ENCODE results near the gene ADARB2. TPM values are rescaled to one million over a fixed set of nuclear protein-coding genes. Genes with fewer than 3 reads are reported as not detected.

The ADARB2 gene
- total and polyA plus RNA-seq, 2 donors (not counting 1 experiment from before 2014, with no cell fraction given): not detected

GRCh38 chr10:1495915-1496517 lies 241.3 kb downstream of the ADARB2 start:
- Histone ChIP-seq H3K4me3 (replicated peaks in 1 of 4; ENCODE audit: control extremely low read depth in 1 of 4, insufficient read depth in 1 of 4, low read depth in 3 of 4, low read length in 4 of 4) (no peak overlapping the region), H3K27ac (ENCODE audit: insufficient read depth, low read length) (no peak overlapping the region), H4K20me1 (ENCODE audit: control insufficient read depth, extremely low read depth, insufficient read depth, low read length) (no peaks in the 10 kb centered on the region), H3K9me3 (ENCODE audit: control insufficient read depth, insufficient read depth, low read depth, low read length) (peaks cover 9% of the 10 kb centered on the region), H3K27me3 (ENCODE audit: control insufficient read depth, insufficient read depth, low read length) (no peaks in the 10 kb centered on the region), H3K36me3 (ENCODE audit: control insufficient read depth, insufficient read depth, low read length) (no peaks in the 10 kb centered on the region), H3K79me2 (ENCODE audit: control insufficient read depth, insufficient read depth, low read length) (no peaks in the 10 kb centered on the region), H3K4me2 (ENCODE audit: extremely low read depth, insufficient read depth, low read length) (no peak overlapping the region), H2AFZ (ENCODE audit: low read length) (no peak overlapping the region), H3K4me1 (ENCODE audit: control insufficient read depth, extremely low read depth, insufficient read depth, low read length) (no peaks in the 10 kb centered on the region), H3K9ac (ENCODE audit: insufficient read depth, low read length) (no peak overlapping the region)
- DNase-seq (ENCODE audit: low read depth in 2 of 2): no peak
- TF ChIP-seq EZH2 (IDR thresholded peaks at IDR 0.05; ENCODE audit: low read length, missing control alignments) (no peak), CTCF (conservative IDR thresholded peaks at IDR 0.05 in 1 of 2, IDR thresholded peaks at IDR 0.05 in 1 of 2; ENCODE audit: low read depth in 1 of 2, low read length in 2 of 2) (no peak)

GRCh38 chr10:1492641-1493040 lies 244.7 kb downstream of the ADARB2 start:
- H3K4me2 ChIP-seq (ENCODE audit: extremely low read depth, insufficient read depth, low read length): no peak overlapping the region
- no peak for TF ChIP-seq EZH2 (IDR thresholded peaks at IDR 0.05; ENCODE audit: low read length, missing control alignments)
- TF ChIP-seq CTCF (conservative IDR thresholded peaks at IDR 0.05 in 1 of 2, IDR thresholded peaks at IDR 0.05 in 1 of 2; ENCODE audit: low read depth in 1 of 2, low read length in 2 of 2): no peak
- H3K9me3 ChIP-seq (ENCODE audit: control insufficient read depth, insufficient read depth, low read depth, low read length): peaks cover 4% of the 10 kb centered on the region
- H3K9ac ChIP-seq (ENCODE audit: insufficient read depth, low read length): no peak overlapping the region
- no peak for DNase-seq (ENCODE audit: low read depth in 2 of 2)
- no peak overlapping the region for H3K4me3 ChIP-seq (replicated peaks in 1 of 4; ENCODE audit: control extremely low read depth in 1 of 4, insufficient read depth in 1 of 4, low read depth in 3 of 4, low read length in 4 of 4)
- H3K36me3 ChIP-seq (ENCODE audit: control insufficient read depth, insufficient read depth, low read length): no peaks in the 10 kb centered on the region
- no peaks in the 10 kb centered on the region for H4K20me1 ChIP-seq (ENCODE audit: control insufficient read depth, extremely low read depth, insufficient read depth, low read length)
- no peaks in the 10 kb centered on the region for H3K27me3 ChIP-seq (ENCODE audit: control insufficient read depth, insufficient read depth, low read length)
- H3K27ac ChIP-seq (ENCODE audit: insufficient read depth, low read length): no peak overlapping the region
- H2AFZ ChIP-seq (ENCODE audit: low read length): no peak overlapping the region
- H3K4me1 ChIP-seq (ENCODE audit: control insufficient read depth, extremely low read depth, insufficient read depth, low read length): no peaks in the 10 kb centered on the region
- no peaks in the 10 kb centered on the region for H3K79me2 ChIP-seq (ENCODE audit: control insufficient read depth, insufficient read depth, low read length)

GRCh38 chr10:1491901-1492300 lies 245.4 kb downstream of the ADARB2 start:
- no peak for TF ChIP-seq CTCF (conservative IDR thresholded peaks at IDR 0.05 in 1 of 2, IDR thresholded peaks at IDR 0.05 in 1 of 2; ENCODE audit: low read depth in 1 of 2, low read length in 2 of 2)
- TF ChIP-seq EZH2 (IDR thresholded peaks at IDR 0.05; ENCODE audit: low read length, missing control alignments): no peak
- H3K4me3 ChIP-seq (replicated peaks in 1 of 4; ENCODE audit: control extremely low read depth in 1 of 4, insufficient read depth in 1 of 4, low read depth in 3 of 4, low read length in 4 of 4): no peak overlapping the region
- DNase-seq (ENCODE audit: low read depth in 2 of 2): no peak

More at GRCh38 chr10:1491901-1492300, 245.4 kb downstream of the ADARB2 start:
- Histone ChIP-seq H3K79me2 (ENCODE audit: control insufficient read depth, insufficient read depth, low read length) (no peaks in the 10 kb centered on the region), H3K4me1 (ENCODE audit: control insufficient read depth, extremely low read depth, insufficient read depth, low read length) (no peaks in the 10 kb centered on the region), H3K9me3 (ENCODE audit: control insufficient read depth, insufficient read depth, low read depth, low read length) (peaks cover 4% of the 10 kb centered on the region), H3K4me2 (ENCODE audit: extremely low read depth, insufficient read depth, low read length) (no peak overlapping the region), H2AFZ (ENCODE audit: low read length) (no peak overlapping the region), H3K9ac (ENCODE audit: insufficient read depth, low read length) (no peak overlapping the region), H3K36me3 (ENCODE audit: control insufficient read depth, insufficient read depth, low read length) (no peaks in the 10 kb centered on the region), H4K20me1 (ENCODE audit: control insufficient read depth, extremely low read depth, insufficient read depth, low read length) (no peaks in the 10 kb centered on the region), H3K27me3 (ENCODE audit: control insufficient read depth, insufficient read depth, low read length) (no peaks in the 10 kb centered on the region), H3K27ac (ENCODE audit: insufficient read depth, low read length) (no peak overlapping the region)
